ENCODE measurements around the gene FAM24B. TPM values are rescaled to one million over a fixed set of nuclear protein-coding genes. Genes with fewer than 3 reads are reported as not detected.

FAM24B gene
- total and polyA plus RNA-seq, 3 donors from 2014 or later, result 12.1 to 18.3 (median 12.6) TPM

DNA sequence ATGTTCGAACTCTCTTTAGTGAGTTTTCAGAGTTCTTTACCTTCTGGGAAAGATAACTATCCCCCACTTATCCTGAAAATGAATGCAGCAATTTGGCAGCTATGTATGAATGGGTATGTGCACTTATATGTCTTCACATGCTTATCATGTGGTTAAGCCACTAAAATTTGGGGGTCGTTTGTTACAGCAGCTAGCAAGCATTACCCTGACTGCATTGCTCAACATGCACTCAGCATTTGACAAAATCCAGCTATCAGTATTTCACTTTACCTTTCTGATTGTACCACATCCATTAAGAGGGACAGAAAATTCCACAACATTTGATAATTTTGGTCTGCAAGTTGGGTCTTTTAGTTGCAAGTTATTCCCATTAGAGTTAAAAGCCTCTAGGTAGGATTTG, 43.5 kb downstream of the FAM24B start:
- WGBS, 2 donors, result 93 to 100% methylated on average over 2 of the region's 2 CpGs
- intact Hi-C loops (cut with DNase I; ENCODE audit: low total_unique reads), result no loop called here
- H3K36me3 ChIP-seq (ENCODE audit: low read depth, missing control alignments), result no peaks in the 10 kb centered on the region
- no peak overlapping the region for H3K27ac ChIP-seq
- H3K27me3 ChIP-seq, result no peaks in the 10 kb centered on the region
- H3K4me1 ChIP-seq, result no peaks in the 10 kb centered on the region
- H3K4me3 ChIP-seq, result no peak overlapping the region
- no peaks in the 10 kb centered on the region for H3K9me3 ChIP-seq
- TF ChIP-seq POLR2A (IDR thresholded peaks at IDR 0.05), result no peak
- TF ChIP-seq, protein P1, sequence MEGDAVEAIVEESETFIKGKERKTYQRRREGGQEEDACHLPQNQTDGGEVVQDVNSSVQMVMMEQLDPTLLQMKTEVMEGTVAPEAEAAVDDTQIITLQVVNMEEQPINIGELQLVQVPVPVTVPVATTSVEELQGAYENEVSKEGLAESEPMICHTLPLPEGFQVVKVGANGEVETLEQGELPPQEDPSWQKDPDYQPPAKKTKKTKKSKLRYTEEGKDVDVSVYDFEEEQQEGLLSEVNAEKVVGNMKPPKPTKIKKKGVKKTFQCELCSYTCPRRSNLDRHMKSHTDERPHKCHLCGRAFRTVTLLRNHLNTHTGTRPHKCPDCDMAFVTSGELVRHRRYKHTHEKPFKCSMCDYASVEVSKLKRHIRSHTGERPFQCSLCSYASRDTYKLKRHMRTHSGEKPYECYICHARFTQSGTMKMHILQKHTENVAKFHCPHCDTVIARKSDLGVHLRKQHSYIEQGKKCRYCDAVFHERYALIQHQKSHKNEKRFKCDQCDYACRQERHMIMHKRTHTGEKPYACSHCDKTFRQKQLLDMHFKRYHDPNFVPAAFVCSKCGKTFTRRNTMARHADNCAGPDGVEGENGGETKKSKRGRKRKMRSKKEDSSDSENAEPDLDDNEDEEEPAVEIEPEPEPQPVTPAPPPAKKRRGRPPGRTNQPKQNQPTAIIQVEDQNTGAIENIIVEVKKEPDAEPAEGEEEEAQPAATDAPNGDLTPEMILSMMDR (IDR thresholded peaks at IDR 0.05), result no peak
- no peak for DNase-seq

DNA sequence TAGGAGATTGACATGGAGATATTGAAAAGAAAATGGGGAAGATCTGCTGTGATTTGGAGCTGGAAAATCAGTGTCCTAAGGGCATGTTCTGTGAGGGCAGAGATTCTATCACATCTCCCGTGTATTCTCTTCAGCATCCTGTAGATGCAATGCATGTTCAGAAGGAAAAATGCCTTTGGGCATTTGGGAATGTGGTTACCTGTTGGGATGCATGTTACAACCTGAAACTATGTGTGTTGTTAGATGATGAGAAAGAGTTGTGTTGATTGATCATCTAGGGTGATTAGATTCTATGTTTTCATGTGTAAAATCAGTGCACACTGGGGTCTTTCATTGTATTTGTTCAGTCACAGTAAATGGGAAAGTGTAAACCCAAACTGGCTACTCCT, 48.4 kb downstream of the FAM24B start:
- Histone ChIP-seq H3K27me3 (no peaks in the 10 kb centered on the region), H3K4me3 (no peak overlapping the region), H3K36me3 (ENCODE audit: low read depth, missing control alignments) (no peaks in the 10 kb centered on the region), H3K4me1 (no peaks in the 10 kb centered on the region), H3K27ac (no peak overlapping the region), H3K9me3 (no peaks in the 10 kb centered on the region)
- whole genome bisulfite sequencing, 2 donors, result 79 to 92% methylated on average over 1 of the region's 1 CpG
- intact Hi-C loops (cut with DNase I; ENCODE audit: low total_unique reads), result no loop called here
- TF ChIP-seq, protein P1 (IDR thresholded peaks at IDR 0.05), result no peak
- TF ChIP-seq POLR2A (IDR thresholded peaks at IDR 0.05), result no peak
- DNase-seq, result no peak

DNA sequence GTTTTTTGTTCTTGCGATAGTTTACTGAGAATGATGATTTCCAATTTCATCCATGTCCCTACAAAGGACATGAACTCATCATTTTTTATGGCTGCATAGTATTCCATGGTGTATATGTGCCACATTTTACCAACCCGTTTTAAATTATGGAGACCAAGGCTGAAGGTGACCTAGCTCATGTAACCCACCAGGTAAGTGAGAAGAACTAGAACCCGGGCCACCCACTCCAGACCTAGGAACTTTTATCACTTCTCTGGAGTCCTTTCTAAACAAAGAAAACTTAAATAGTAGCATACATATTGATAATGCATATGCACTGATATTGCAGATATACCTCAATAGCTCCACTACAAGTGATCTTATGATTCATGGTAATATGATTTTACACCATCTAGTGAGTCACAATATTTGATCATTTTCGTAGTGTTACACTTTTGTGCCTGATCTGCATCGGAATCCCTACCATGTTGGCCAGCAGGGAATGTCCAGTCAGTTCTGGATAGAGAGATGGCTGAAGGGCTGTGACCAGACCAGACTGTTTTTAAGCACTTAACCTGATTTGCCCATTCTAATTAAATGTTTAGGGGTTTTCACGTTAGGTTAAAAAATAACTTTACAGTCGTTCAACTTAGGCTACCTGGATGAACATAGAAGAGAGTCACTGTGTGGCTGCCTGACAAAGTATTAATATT, 49.0 kb downstream of the FAM24B start:
- no peak overlapping the region for H3K27ac ChIP-seq
- no peaks in the 10 kb centered on the region for H3K36me3 ChIP-seq (ENCODE audit: low read depth, missing control alignments)
- intact Hi-C loops (cut with DNase I; ENCODE audit: low total_unique reads), result no loop called here
- TF ChIP-seq POLR2A (IDR thresholded peaks at IDR 0.05), result no peak
- TF ChIP-seq, protein P1 (IDR thresholded peaks at IDR 0.05), result no peak
- H3K9me3 ChIP-seq, result no peaks in the 10 kb centered on the region
- H3K4me1 ChIP-seq, result no peaks in the 10 kb centered on the region
- WGBS, 2 donors, result 90 to 92% methylated on average over 7 of the region's 7 CpGs
- DNase-seq, result no peak
- no peak overlapping the region for H3K4me3 ChIP-seq
- H3K27me3 ChIP-seq, result no peaks in the 10 kb centered on the region

DNA sequence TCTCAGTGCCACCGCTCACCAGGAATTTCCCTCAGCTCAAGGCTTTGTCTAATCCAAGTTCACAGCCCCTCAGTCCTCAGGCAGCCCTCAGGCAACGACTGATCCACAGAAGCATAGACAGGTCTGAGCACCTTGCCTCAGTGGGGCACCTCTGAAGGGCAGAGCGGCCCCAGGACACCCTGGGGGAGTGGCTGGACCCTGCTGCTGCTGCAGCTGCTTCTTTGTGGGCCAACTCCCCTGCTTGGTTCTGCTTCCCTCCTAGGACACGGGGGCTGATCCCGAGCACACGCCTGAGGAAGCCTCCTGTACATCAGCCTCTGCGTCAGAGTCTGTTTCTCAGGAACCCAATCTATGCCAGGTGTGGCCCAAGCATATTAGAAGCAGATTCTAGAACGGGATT, 49.9 kb downstream of the FAM24B start:
- WGBS, 2 donors, result 66 to 77% methylated on average over 8 of the region's 8 CpGs
- Histone ChIP-seq H3K4me1 (no peaks in the 10 kb centered on the region), H3K36me3 (ENCODE audit: low read depth, missing control alignments) (no peaks in the 10 kb centered on the region), H3K27me3 (no peaks in the 10 kb centered on the region), H3K27ac (no peak overlapping the region), H3K9me3 (no peaks in the 10 kb centered on the region), H3K4me3 (no peak overlapping the region)
- no peak for DNase-seq
- intact Hi-C loops (cut with DNase I; ENCODE audit: low total_unique reads), result no loop called here
- no peak for TF ChIP-seq POLR2A (IDR thresholded peaks at IDR 0.05)
- TF ChIP-seq, protein P1 (IDR thresholded peaks at IDR 0.05), result no peak

GRCh38 chr10:122828716-122829255, 50.6 kb downstream of the FAM24B start:
- no peaks in the 10 kb centered on the region for H3K9me3 ChIP-seq
- WGBS, 2 donors, result 85 to 86% methylated on average over 4 of the region's 4 CpGs
- no peak for DNase-seq
- intact Hi-C loops (cut with DNase I; ENCODE audit: low total_unique reads), result no loop called here
- TF ChIP-seq, protein P1 (IDR thresholded peaks at IDR 0.05), result no peak
- no peak for TF ChIP-seq POLR2A (IDR thresholded peaks at IDR 0.05)
- H3K27ac ChIP-seq, result no peak overlapping the region
- no peaks in the 10 kb centered on the region for H3K27me3 ChIP-seq
- no peak overlapping the region for H3K4me3 ChIP-seq
- no peaks in the 10 kb centered on the region for H3K36me3 ChIP-seq (ENCODE audit: low read depth, missing control alignments)
- no peaks in the 10 kb centered on the region for H3K4me1 ChIP-seq

Data from testis (tissue), 3 donors.